Lower lobe of right lung (tissue), 2 donors: ENCODE results near the gene CHD9. TPM values are rescaled to one million over a fixed set of nuclear protein-coding genes. Genes with fewer than 3 reads are reported as not detected.

Source experiments
- ATAC-seq, 2 donors: fragments of 200-7000 bp; cut with Tn5 transposase; one replicate each; pipeline ENCODE4 v1.9.1; 2020 to 2022; ENCODE audit warnings: mild to moderate bottlenecking in 2 of 2, moderate library complexity in 2 of 2
- DNase-seq: peaks from one replicate; pipeline ENCODE4 v3.0.0-alpha.2; 2020
- H3K27ac ChIP-seq: fragments of 200-600 bp; one replicate; pipeline ENCODE4 v1.8.0; 2022
- H3K27me3 ChIP-seq: fragments of 200-600 bp; one replicate; pipeline ENCODE4 v1.8.0; 2022; ENCODE audit warnings: low read depth
- H3K36me3 ChIP-seq: fragments of 200-600 bp; one replicate; pipeline ENCODE4 v1.8.0; 2022; ENCODE audit warnings: mild to moderate bottlenecking
- H3K4me1 ChIP-seq: fragments of 200-600 bp; one replicate; pipeline ENCODE4 v1.8.0; 2022
- H3K4me3 ChIP-seq: fragments of 200-600 bp; one replicate; pipeline ENCODE4 v1.8.0; 2022; ENCODE audit warnings: mild to moderate bottlenecking
- H3K9me3 ChIP-seq: fragments of 200-600 bp; one replicate; pipeline ENCODE4 v1.8.0; 2022
- CTCF ChIP-seq: fragments of 200-600 bp; IDR thresholded peaks from one replicate; pipeline ENCODE4 v1.8.0; 2022; ENCODE audit warnings: antibody characterized with exemption, mild to moderate bottlenecking
- intact Hi-C: fragments of 100-400 bp; cut with DNase I; formaldehyde crosslinking; loops from one replicate; pipeline ENCODE4 v1.11.0; 2022
- long read RNA-seq: library from polyadenylated mRNA; unstranded; transcript quantifications from one replicate; pipeline ENCODE4 v2.0.0, GENCODE V29; 2021
- total RNA-seq: library from RNA; stranded (reverse); fragmentation: NEBNext Ultra II Directional; extraction: Animal tissue kit (Norgen Biotek cat#: 25700); gene quantifications from one replicate; pipeline ENCODE4 v1.2.1, GENCODE V29; 2021
- donor health status: DM: no; HTN: yes; CAD: no; lungs with severe emphysema.

CHD9 gene
- 73.1 TPM for total RNA-seq
- long read RNA-seq, partial matches to known transcripts, result 26 of 60 reads
- long read RNA-seq, other reads (novel, unspliced or antisense), result 30 of 60 reads

- H3K4me3 ChIP-seq, result peak within 1 kb of the TSS; percentile 86
- intact Hi-C loops, result no loop called here
- no peaks in the 10 kb centered on the region for H3K36me3 ChIP-seq
- peak within 1 kb of the TSS; percentile 96 for H3K27ac ChIP-seq
- H3K4me1 ChIP-seq, result peaks cover 48% of the 10 kb centered on the region
- peak; percentile 100 for TF ChIP-seq CTCF
- ATAC-seq, result peak; percentile 96 to 98
- H3K9me3 ChIP-seq, result no peaks in the 10 kb centered on the region
- H3K27me3 ChIP-seq, result no peaks in the 10 kb centered on the region
- DNase-seq, result peak; percentile 90
Measured at GRCh38 chr16:53054670-53055485, at the start of gene CHD9. TSS of gene CHD9 (plus strand) at chr16:53054991. CDS start at chr16:53156090, 101,099 bp downstream.

- Histone ChIP-seq H3K36me3 (no peaks in the 10 kb centered on the region), H3K27ac (no peak overlapping the region), H3K4me1 (no peaks in the 10 kb centered on the region), H3K27me3 (no peaks in the 10 kb centered on the region), H3K9me3 (no peaks in the 10 kb centered on the region), H3K4me3 (no peak overlapping the region)
- ATAC-seq, result no peak
- TF ChIP-seq CTCF, result no peak
- DNase-seq, result no peak
- intact Hi-C loops, result no loop called here
Measured at GRCh38 chr16:53007095-53007494, 47.7 kb upstream of the CHD9 start.

GRCh38 chr16:53014287-53014686 is 40.5 kb upstream of the CHD9 start:
- intact Hi-C loops, result no loop called here
- no peaks in the 10 kb centered on the region for H3K36me3 ChIP-seq
- no peak for TF ChIP-seq CTCF
- H3K27me3 ChIP-seq, result no peaks in the 10 kb centered on the region
- H3K9me3 ChIP-seq, result no peaks in the 10 kb centered on the region
- no peak for ATAC-seq
- DNase-seq, result no peak
- H3K4me1 ChIP-seq, result no peaks in the 10 kb centered on the region
- no peak overlapping the region for H3K4me3 ChIP-seq
- H3K27ac ChIP-seq, result no peak overlapping the region

- Histone ChIP-seq H3K27ac (no peak overlapping the region), H3K4me3 (no peak overlapping the region), H3K27me3 (no peaks in the 10 kb centered on the region), H3K36me3 (no peaks in the 10 kb centered on the region), H3K9me3 (no peaks in the 10 kb centered on the region), H3K4me1 (no peaks in the 10 kb centered on the region)
- intact Hi-C loops, result no loop called here
- no peak for TF ChIP-seq CTCF
- ATAC-seq (no peak), DNase-seq (no peak)
Measured at GRCh38 chr16:53018834-53019416, 35.9 kb upstream of the CHD9 start.

GRCh38 chr16:53022374-53022773 is 32.4 kb upstream of the CHD9 start:
- peak; percentile 79 to 82 for ATAC-seq

More at GRCh38 chr16:53022374-53022773, 32.4 kb upstream of the CHD9 start:
- Histone ChIP-seq H3K4me1 (no peaks in the 10 kb centered on the region), H3K9me3 (no peaks in the 10 kb centered on the region), H3K36me3 (no peaks in the 10 kb centered on the region), H3K27me3 (no peaks in the 10 kb centered on the region), H3K27ac (no peak overlapping the region), H3K4me3 (no peak overlapping the region)
- intact Hi-C loops, result no loop called here
- TF ChIP-seq CTCF, result peak; percentile 48
- DNase-seq, result no peak
